Stimulated activated CD8-positive, alpha-beta memory T cell treated with anti-CD3 and anti-CD28 coated beads, Interleukin-4, amount 100 ng/mL, for 4 hours (primary cell): ENCODE data around the gene CCNI.
"Not testable (repeated sequence)": the region's sequence is repeated elsewhere in the genome, so short reads cannot be mapped to it uniquely, and the experiment has no call there.

ENCODE experiments used
- DNase-seq, 2 donors: peaks; one replicate each; pipeline ENCODE4 v3.0.0-alpha.2; 2020; ENCODE audit warnings: low read depth in 2 of 2, low spot score in 1 of 2

Gene CCNI

GRCh38 chr4:77040854-77041725, 34.7 kb downstream of the CCNI start:
- DNase-seq: no peak

DNA sequence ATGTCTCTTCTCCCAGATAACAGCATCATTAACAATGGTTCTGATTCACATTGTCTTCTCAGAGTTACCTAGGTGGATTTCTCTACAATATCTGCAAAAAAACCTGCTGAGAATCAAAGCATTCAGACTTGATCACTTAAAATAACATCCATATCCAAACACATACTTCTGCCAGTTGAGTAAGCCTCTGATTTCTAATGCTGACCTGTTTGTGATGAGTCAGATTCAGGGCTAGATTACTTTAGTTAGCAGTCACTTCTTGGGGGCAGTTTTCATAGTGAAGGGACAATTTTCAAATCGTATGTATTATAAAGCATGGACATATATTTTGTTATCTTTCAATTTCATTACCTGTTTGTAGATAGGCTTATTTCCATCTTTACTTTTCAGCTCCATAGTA, 35.5 kb downstream of the CCNI start:
- no peak for DNase-seq

DNA sequence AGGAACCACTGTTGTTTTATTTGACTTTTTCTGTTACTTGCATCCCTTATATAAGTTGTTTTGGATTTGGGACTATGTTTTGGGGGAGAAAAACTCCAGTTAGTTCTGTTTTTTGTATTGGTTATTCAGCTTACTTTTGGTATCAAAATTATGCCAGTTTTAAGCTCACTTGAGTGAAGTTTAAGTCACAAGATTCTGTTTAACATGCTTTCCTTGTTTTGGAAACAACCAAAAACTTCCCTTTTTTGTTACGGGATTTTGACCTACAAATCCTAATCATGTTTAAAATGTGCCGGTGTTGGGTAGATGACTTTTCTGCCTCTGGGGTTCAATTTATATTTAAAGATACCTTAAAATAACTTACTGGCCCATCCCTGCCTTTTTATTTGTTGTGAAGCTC, 36.0 kb downstream of the CCNI start:
- DNase-seq: no peak

DNA sequence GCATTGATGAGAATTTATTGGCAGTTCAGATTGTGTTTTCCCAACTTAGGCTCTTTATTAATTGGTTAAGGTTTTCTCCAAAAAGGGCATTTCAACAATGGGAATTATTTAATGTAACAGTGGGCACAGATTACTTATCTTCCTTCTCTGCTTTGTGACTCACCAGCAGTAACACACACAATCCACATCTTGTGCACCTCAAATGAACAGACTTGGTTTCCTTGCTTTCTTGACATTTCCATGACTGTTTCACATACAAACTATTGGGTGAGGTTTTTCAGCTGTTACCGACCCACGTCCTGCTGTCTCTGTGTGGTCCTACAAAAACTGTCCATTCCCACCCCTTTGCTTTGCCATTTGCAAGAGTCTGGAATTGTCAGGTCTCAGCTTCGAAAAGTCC, 38.1 kb downstream of the CCNI start:
- DNase-seq: no peak

- not testable (repeated sequence) for DNase-seq
Observed at GRCh38 chr4:77037168-77037567, 38.6 kb downstream of the CCNI start.

DNA sequence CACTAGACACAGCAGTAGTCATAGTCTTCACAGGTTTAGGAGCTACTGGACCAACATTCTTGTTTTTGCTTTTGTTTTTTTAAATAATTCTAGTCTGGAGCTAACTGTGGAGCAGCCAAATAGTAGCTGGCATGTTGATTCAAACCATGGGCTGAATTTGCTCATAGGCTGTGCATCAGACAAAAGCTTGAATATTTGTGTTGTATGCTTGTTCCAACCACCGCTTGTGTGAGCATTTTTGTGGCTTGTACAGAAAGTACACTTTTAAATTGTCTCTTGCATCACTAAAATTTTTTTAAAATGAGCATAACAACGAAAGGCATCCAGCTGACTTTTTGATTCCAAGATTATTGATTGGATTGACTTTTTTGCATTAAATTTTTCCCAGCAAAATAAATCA, 39.6 kb downstream of the CCNI start:
- DNase-seq: no peak

DNA sequence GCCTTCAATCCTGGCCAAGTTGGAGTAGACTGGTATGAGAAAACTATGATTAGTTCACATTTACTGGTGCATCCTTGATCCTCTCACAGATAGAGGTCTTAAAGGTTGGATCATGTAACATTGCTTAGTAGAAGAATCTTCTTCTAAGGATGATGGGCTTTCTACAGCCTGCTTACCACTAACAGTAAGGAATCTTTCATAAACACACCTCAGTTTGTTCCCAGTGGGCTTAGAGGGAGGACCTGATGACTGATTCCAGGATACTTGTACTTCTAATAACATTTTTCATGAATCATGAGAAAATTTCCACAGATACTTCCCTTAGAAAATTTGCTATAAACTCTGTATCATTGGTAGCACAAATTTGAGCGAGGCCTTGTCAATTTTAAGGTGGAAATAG, 40.6 kb downstream of the CCNI start:
- DNase-seq: no peak

DNA sequence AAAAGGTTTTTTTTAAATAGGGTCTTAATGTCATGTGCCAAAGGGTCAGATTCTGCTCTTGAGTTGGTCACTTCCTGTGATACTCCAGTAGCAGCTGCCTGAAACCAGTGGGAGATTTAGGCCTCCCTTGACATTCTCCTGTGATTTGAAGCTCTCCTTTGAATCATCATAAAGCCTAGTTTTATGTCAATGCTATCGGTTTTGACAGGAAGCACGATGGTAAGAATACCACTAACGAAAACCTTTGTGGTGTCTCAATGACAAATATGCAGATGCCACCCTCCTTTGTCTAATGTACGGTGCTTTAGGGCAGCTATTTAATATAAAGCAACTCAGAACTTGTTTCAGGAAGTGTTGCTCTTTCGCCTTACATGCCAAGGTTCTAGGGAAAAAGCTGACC, 44.2 kb downstream of the CCNI start:
- DNase-seq: no peak

DNA sequence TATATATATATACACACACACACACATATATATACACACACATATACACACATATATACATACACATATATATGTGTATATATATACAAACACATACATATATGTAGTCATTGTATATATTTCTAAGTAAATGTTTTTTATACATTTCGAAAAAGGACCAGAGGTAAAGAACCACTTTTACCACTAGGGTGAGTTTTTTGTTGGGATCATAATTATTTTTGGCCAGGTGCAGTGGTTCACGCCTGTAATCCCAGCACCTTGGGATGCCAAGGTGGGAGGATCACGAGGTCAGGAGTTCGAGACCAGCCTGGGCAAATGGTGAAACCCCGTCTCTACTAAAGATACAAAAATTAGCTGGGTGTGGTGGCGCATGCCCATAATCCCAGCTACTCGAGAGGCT, 46.0 kb downstream of the CCNI start:
- not testable (repeated sequence) for DNase-seq

- no peak for DNase-seq
Observed at GRCh38 chr4:77028246-77028645, 47.5 kb downstream of the CCNI start.

- DNase-seq: no peak
Observed at GRCh38 chr4:77026322-77026704, 49.5 kb downstream of the CCNI start.

DNA sequence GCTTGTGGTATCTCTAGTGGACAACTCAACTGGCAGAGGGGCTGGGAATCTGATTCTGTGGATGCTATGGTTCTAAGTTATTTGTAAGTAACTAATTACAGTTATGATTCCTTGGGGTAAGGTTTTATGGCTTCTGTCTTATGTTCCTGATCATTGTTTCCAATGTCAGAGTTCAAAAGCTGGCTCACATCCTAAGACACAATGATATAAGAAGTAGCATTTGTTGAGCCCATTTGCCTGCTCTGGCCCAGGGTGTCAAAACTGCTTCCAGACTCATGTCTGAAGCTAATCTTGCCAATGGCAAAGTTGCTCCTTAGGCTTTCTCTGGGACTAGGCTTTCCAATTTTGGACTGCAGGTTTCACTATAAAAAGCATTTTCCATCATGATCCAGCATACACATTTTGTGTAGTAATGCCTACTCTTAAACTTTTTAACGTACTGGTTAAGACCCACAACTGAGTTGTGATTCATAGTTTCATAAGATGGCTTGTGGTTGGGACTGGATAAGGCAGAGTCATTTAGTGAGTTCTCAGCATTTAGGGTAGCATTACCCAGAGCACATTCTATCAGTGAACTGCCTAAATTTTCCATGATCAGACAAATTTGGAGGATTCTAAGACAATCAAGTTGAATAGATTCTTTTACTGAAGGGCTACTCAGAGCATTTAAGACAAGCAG, 50.0 kb downstream of the CCNI start:
- DNase-seq: no peak

DNA sequence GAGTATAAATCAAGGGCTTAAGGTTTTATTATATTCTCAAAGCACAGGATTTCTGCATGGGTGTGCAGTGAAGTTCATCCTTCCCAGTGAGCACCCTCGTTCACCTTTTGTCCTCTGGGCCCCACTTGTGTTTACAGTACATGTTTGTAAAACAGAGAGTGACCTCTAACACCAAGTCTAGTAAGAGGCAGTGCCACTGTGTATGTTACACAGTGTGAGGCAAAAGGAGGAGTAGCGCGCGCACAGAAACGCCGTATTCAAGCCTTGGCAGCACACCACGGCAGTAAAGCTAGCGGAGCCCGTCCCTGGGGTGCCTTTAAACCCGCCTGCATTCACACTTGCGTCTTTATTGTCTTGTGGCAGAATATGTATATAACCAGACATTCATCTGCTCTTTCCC, 51.9 kb downstream of the CCNI start:
- no peak for DNase-seq

- no peak for DNase-seq
Observed at GRCh38 chr4:77022560-77023179, 53.1 kb downstream of the CCNI start.

DNA sequence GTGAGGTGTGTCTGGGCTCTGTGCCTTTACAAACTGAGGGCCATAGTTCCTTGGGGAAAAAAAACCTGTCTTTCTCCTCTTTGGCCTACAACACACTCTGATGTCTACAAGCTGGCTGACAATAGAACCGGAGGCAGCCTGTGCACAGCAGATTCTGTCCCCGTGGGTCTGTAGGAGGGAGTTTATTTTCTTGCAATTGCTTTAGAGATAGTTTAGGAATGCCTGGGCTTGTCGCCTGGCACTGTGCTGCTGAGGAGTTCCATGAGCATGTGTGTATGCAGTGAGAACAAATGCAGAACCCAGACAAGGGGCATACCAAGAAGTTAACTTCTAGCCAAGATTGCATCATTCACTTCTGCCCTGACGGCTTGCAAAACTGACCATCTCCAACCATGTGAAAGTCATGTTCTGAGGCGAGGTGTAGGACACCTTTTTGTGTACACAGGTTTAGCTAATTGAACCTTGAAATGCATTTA, 54.1 kb downstream of the CCNI start:
- DNase-seq: no peak

- no peak for DNase-seq
Observed at GRCh38 chr4:77020017-77020416, 55.8 kb downstream of the CCNI start.

DNA sequence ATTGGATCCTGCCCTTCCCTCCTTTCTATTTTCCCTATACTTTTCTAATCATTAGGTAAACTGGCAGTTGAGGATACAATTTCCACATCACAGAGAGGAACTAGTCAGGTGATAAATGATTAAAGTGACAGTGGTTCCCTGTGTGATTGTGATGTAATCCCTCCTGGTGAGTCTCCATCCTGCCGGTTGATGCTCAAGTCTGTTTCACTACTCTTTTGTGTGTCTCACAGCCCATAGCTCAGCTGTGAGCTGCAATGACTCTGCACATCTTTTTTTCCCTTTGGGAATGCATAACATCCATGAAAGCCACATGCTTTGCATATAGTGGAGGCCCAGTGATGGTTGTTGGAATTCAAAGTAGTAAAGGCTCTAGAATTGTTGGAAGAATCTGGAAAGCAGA, 60.4 kb downstream of the CCNI start:
- no peak for DNase-seq

GRCh38 chr4:77014256-77014655, 61.5 kb downstream of the CCNI start:
- no peak for DNase-seq

- no peak for DNase-seq
Observed at GRCh38 chr4:77012726-77013125, 63.1 kb downstream of the CCNI start.

DNA sequence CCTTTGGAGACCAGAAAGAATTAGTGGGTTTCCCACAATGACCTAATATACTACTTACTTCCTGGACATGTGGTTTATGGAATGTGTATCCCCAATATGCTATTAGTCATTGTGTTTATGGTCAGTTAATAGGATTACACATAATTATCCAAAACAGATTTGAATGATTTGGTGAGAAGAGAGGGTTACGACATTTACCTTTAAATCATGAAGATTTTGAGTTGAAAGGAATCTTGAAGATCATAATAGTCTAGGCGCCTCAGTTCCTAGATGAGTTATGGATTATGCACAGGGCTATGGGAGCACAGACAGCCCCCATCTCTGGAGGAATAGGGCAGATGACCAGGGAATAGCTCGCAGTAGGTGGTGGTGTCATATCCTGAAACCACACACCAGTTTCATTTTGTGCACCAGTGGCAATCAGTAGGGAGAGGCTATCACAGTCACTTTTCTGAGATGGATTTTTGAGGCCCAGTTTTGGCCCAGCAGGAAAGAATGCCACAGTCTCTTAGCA, 64.9 kb downstream of the CCNI start:
- DNase-seq: no peak

DNA sequence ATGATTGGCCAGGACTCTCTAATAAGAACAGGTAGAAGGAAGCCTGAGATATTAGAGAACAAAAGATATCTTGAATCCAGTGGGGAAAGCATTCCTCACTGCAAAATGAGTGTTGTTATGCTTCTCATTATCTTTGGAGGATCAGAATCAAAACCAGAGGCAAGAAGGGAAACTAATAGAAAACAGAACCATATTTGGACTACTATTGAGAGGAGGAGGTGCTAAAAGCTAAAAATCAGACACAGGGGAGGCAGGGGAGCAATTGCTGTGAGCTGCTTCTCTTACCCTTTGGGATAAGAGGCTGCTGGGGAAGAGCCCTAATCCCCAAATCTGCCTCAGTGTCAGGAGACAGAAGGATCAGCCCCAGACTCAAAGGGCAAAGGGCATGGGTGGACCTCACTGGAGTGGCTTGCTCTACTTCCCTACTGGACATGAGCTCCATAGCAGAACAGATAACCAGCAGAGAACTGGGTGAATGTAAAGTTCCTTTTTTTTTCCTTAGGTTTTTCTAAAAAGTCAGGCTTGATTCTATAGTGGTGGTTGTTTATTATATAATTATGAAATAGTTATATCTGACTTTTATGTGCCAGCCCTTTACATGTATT, 66.2 kb downstream of the CCNI start:
- DNase-seq: no peak
